Fibroblast of gingiva (primary cell): ENCODE results near the gene CSNK2A3.
A peak's percentile ranks its signal among the peaks of the same experiment; 100 is the strongest.
"Not testable (repeated sequence)": the region's sequence is repeated elsewhere in the genome, so short reads cannot be mapped to it uniquely, and the experiment has no call there.

ENCODE experiments used
- DNase-seq: peaks from one replicate; pipeline ENCODE4 v3.0.0-alpha.2; 2011; ENCODE audit warnings: low read depth

Gene CSNK2A3

GRCh38 chr11:11379661-11380060, 26.6 kb upstream of the CSNK2A3 start:
- no peak for DNase-seq

DNA sequence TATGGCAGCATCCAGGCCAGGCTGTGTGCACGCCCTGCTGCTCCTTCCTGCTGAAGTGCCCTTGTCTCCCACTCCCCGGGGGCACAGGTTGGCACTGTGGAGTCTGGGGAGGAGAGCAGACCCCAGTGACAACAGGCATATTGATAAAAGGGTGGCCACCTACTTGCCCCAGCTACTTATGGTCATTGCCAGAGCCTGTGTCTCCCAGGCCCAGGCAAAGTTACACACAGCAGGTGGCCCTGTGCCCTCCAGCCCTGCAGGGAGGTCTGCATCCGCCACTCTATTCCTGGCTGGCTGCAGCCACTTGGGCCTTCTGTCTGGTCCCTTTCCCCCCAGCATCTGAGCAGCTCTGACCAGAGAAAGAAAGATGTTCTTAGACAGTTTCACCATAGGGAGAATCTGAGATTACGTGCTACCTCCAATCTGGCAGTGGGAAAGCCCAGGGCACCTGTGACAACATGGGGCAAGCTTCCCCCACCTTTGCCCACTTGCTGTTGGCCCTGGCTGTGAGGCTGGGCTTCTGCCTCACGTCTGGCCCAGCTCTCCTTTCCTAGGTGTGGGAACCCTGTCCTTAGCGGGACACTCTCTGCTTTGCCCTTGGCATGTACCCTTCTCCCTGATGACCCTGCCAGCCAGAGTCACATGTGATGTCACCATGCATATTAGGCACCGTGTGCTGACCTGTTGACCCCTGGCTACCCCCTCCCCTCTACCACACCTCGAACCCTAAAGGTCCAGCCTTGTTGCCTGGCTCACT, 25.3 kb upstream of the CSNK2A3 start:
- DNase-seq = no peak

GRCh38 chr11:11374358-11375148, 21.5 kb upstream of the CSNK2A3 start:
- DNase-seq = no peak

DNA sequence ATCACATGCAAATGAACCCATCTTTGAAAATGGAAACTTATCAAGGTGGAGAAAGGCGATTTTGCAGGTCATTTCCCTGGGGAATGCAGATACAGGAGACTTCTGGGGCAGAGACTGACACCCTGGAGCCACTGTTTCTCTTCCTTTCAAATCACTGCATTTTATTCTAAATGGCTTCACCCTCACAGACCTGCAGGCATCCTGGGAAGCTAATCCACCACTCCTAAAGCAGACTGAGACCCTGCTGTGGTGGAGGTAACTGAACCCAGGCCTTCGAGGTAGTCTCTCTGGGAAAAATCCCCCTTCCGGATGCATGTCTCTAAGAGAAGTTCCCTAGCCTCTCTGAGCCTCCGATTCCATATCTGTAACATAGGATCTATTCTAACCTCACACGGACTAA, 20.9 kb upstream of the CSNK2A3 start:
- DNase-seq = no peak

GRCh38 chr11:11372461-11372860, 19.4 kb upstream of the CSNK2A3 start:
- no peak for DNase-seq

DNA sequence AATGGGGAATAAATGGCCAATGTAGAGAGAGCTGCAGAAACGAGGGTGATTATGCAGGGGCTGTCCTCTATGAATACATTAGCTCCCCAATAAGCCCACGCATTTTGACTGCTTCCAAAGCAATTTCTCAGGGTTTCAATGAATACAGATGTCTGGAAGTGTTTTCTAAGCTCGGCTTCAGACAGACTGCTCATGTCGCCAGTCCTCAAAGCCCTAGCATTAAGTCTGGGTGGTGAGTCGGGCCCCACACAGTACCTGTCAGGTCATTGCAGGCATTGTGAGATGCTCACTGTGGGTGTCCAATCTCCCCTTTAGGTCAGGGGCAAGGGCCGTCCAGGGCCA, 17.9 kb upstream of the CSNK2A3 start:
- no peak for DNase-seq

DNA sequence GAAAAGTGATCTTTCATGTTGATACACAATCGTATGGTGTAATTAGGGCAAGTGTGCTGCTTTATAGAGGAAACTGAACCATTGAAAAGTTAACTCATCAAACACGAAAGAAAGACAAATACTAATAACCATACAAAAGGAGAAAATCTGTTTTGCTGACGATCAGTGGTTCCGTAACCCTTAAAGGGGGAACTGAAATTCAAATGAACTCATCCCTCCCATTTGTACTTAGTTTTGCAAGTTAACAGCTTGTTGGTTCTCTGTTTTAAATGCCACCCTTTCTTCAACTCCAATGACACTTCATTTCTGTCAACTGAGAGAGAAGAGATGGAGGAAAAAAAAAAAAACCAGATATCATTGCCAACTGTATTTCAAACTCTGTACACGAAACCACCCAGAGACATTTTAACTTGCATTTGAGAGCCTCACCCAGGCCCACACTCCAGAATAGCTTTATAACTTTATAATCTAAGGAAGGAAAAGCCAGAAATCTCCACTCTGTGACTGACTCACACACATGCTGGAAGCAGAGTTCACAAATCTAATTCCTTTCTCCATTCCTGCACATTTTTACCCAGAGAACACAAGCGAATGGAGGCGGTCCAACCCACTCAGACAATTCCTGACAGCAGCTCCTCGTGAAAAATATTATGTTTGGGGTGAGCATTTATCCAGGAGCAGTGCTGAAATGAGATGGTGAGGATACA, 17.4 kb upstream of the CSNK2A3 start:
- DNase-seq = no peak

DNA sequence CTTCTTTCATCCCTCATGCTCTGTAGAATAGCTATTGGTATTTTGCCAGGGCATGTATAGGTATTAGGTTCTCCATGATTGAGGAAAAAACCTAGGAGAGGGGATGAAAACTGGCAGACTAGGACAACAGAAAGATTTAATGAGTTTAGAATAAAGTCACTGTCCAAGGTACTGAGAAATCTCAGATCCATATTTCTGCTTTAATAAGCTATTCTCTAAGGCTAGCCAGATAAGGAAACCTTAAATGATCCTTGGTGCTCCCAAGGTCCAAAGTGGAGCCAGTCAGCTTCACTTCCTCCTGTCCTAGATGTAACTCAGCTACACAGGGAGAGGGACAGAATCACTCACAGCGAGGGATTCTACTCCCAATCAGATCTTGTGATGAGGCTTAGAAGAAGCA, 13.7 kb upstream of the CSNK2A3 start:
- DNase-seq = no peak

DNA sequence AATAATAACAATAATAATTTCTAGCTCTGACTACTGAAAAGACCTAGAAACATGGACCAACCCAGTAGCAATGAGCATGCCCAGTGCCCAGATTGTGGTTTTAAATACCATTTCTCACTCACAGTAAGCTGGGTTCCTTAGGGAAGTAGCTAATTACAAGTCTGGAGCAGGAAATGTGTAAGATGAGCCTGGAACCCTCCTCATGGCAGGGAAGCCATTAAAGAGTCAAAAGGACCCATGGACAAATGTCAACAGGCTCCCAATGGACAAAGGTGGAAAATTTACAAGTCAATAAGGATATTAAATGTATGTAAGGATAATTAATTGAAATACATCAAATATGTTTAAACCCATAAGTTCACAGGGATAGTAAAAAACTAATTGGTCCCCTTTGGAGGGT, 10.6 kb upstream of the CSNK2A3 start:
- no peak for DNase-seq

DNA sequence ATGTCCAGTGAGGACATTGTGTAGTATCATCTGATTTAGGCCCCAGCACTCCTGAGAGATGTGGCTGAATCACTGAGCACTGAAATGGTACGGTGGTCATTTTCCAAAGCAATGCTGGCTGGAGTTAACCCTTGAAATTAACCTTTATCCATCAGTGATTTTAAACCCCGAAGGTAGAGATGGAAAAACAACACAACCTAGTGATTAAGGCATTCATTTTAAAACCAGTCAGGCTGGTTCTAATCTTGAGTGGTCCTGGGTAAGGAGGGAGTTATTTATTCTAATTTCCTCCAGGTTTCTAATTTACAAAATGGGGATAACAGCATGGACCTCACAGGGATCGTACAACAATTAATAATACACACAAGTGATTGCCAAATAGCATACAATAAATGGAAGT, 6.6 kb upstream of the CSNK2A3 start:
- no peak for DNase-seq

- DNase-seq = no peak
These were observed 3.8 kb upstream of the CSNK2A3 start for GRCh38 chr11:11356842-11357241.

- DNase-seq = not testable (repeated sequence)
These were observed 1.2 kb downstream of the CSNK2A3 start for GRCh38 chr11:11351851-11352250.

- no peak for DNase-seq
These were observed 1.9 kb downstream of the CSNK2A3 start for GRCh38 chr11:11351042-11351586.

- peak; percentile 34 for DNase-seq
These were observed 3.1 kb downstream of the CSNK2A3 start for GRCh38 chr11:11349870-11350337.

DNA sequence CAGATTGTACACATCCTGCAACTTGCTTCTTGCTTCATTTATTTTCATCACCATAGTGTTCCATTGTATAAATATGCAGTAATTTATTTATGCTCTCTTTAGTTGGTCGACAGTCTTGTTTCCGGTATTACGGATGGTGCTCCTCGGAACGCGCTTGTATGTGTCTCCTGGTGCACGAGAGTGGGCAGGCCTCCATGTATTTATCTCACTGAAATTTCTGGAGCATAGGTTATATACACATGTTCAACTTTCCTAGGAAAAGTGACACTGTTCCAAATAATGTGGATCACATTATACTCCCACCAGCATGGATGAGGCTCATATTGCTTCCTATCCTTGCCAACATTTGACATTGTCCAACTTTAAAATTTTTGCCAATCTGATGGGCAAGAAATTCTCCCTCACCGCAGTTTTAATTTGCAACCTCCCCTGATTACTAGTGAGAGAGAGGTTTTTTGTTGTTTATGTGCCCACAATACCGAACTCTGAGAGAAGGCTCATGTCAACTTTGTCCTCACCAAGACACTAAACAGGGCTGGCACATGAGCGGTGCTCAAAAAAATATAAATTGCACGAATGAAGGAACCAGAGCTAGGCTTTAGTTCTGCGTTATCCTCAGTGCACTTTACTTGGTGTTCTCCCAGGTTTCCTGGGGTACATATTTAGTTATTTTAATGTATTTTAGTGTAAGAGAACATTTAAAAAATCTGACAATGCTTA, 3.8 kb downstream of the CSNK2A3 start:
- DNase-seq = peak; percentile 18

- no peak for DNase-seq
These were observed 4.7 kb downstream of the CSNK2A3 start for GRCh38 chr11:11348303-11348702.

- no peak for DNase-seq
These were observed 5.5 kb downstream of the CSNK2A3 start for GRCh38 chr11:11347592-11347991.

- DNase-seq = no peak
These were observed 6.7 kb downstream of the CSNK2A3 start for GRCh38 chr11:11346303-11346702.

DNA sequence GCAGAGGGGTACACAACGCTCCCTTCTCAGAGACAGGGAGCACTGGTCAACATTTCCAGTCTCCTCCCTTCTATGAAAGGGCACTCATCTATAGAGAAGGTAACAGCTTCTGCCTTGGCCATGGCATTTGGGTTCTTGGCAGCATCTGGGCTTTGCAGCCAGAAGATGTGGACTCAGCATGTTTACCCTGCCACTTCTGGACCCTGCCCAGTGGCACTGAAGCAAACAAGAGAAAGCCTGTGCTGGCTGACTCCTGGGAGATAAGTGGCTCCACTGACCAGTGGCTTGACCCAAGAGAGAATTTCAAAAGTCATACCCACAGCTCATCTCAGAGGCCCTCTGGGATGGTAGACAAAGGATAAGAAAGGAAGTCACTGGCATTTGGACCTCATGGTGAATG, 8.0 kb downstream of the CSNK2A3 start:
- DNase-seq = no peak

DNA sequence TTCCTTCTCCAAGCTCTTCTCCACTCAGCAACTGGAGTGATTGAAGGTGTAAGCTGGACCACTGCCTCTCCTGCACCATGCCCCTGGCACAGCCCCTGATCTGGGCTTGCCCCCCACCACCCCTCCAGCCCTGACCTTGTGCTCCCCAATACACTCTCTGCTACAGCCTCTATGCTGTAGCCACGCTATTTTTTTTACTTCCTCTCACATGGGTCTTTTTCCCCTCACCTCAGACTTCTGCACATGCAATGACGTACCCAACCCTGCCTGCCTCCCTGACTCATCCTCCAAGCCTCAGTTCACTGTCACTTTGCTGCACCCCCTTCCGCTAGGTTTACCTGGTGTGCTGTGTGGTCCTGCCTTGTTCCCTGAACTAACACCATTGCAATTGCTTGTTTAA, 9.0 kb downstream of the CSNK2A3 start:
- DNase-seq = no peak

GRCh38 chr11:11338304-11338703, 14.7 kb downstream of the CSNK2A3 start:
- no peak for DNase-seq

- DNase-seq = no peak
These were observed 16.4 kb downstream of the CSNK2A3 start for GRCh38 chr11:11336664-11337063.
